ENCODE data around the gene ANXA2R.
A peak's percentile ranks its signal among the peaks of the same experiment; 100 is the strongest.

ANXA2R gene

GRCh38 chr5:42993516-42994245 is 46.4 kb downstream of the ANXA2R start:
- Histone ChIP-seq H3K4me3 (ENCODE audit: low read depth, low read length) (peak overlapping the region; percentile 28), H3K36me3 (ENCODE audit: control insufficient read depth, insufficient read depth, low read length) (no peaks in the 10 kb centered on the region), H3K79me2 (no peaks in the 10 kb centered on the region), H3K27me3 (ENCODE audit: control insufficient read depth, insufficient read depth, low read length) (peaks cover 9% of the 10 kb centered on the region), H3K27ac (peak overlapping the region; percentile 84), H2AFZ (no peak overlapping the region), H3K4me2 (ENCODE audit: low read length) (no peak overlapping the region), H3K4me1 (no peaks in the 10 kb centered on the region), H3K9me3 (ENCODE audit: control insufficient read depth, low read length) (peaks cover 2% of the 10 kb centered on the region), H3K9ac (no peak overlapping the region)
- TF ChIP-seq, protein P1, sequence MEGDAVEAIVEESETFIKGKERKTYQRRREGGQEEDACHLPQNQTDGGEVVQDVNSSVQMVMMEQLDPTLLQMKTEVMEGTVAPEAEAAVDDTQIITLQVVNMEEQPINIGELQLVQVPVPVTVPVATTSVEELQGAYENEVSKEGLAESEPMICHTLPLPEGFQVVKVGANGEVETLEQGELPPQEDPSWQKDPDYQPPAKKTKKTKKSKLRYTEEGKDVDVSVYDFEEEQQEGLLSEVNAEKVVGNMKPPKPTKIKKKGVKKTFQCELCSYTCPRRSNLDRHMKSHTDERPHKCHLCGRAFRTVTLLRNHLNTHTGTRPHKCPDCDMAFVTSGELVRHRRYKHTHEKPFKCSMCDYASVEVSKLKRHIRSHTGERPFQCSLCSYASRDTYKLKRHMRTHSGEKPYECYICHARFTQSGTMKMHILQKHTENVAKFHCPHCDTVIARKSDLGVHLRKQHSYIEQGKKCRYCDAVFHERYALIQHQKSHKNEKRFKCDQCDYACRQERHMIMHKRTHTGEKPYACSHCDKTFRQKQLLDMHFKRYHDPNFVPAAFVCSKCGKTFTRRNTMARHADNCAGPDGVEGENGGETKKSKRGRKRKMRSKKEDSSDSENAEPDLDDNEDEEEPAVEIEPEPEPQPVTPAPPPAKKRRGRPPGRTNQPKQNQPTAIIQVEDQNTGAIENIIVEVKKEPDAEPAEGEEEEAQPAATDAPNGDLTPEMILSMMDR (IDR thresholded peaks at IDR 0.05): no peak

DNA sequence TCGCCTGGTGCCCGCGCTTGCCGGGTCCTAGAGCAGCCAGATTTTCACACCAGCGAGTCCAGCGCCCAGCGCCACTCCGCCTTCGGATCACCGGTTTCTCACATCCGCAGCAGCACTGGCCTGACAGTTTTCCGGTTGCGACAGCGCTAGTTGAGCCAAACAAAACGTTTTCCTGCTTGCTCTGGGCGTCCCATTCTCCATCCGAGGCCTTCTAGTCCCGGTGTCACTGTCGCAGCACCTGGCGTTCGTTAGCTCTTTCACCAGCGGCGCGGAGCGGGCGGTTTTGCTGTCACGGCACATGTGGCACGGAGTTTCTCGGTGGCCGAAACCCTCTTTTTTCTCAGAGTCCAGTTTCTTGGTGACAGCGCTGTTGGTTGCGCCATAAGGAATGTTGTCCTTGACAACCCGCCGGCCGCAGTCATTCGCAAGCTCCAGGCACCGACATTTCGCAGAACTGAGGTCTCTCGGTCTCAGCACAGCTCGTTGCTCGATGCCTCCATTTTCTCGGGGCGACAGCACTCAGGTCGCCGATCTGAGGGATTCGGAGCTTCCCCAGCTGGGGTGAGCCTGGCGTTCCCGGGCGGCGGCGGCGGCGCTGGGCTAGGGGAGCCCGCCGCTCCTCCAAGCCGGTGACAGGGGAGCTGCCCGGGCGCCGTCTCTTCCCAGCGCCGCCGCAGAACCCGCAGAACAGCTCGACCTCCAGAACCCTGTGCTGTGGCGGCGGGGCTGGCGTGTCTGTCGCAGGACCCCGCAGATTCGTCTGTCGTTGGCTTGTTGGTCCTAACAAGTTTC is 47.8 kb downstream of the ANXA2R start:
- no peaks in the 10 kb centered on the region for H3K4me1 ChIP-seq
- TF ChIP-seq, protein P1 (IDR thresholded peaks at IDR 0.05): no peak
- peak overlapping the region; percentile 56 for H2AFZ ChIP-seq
- H3K9ac ChIP-seq: no peak overlapping the region
- H3K4me2 ChIP-seq (ENCODE audit: low read length): peak overlapping the region; percentile 47
- H3K4me3 ChIP-seq (ENCODE audit: low read depth, low read length): peak overlapping the region; percentile 56
- H3K79me2 ChIP-seq: no peaks in the 10 kb centered on the region
- H3K36me3 ChIP-seq (ENCODE audit: control insufficient read depth, insufficient read depth, low read length): no peaks in the 10 kb centered on the region
- peak overlapping the region; percentile 84 for H3K27ac ChIP-seq
- peaks cover 2% of the 10 kb centered on the region for H3K9me3 ChIP-seq (ENCODE audit: control insufficient read depth, low read length)
- H3K27me3 ChIP-seq (ENCODE audit: control insufficient read depth, insufficient read depth, low read length): peaks cover 9% of the 10 kb centered on the region

- Histone ChIP-seq H3K4me1 (no peaks in the 10 kb centered on the region), H3K4me3 (ENCODE audit: low read depth, low read length) (peak overlapping the region; percentile 56), H3K4me2 (ENCODE audit: low read length) (peak overlapping the region; percentile 18), H3K9me3 (ENCODE audit: control insufficient read depth, low read length) (peaks cover 2% of the 10 kb centered on the region), H3K79me2 (no peaks in the 10 kb centered on the region), H3K9ac (no peak overlapping the region), H2AFZ (peak overlapping the region; percentile 56), H3K27me3 (ENCODE audit: control insufficient read depth, insufficient read depth, low read length) (peaks cover 9% of the 10 kb centered on the region), H3K36me3 (ENCODE audit: control insufficient read depth, insufficient read depth, low read length) (no peaks in the 10 kb centered on the region), H3K27ac (peak overlapping the region; percentile 84)
- TF ChIP-seq, protein P1 (IDR thresholded peaks at IDR 0.05): no peak
These were observed 48.6 kb downstream of the ANXA2R start for GRCh38 chr5:42991404-42992087.

GRCh38 chr5:42990892-42991291 is 49.2 kb downstream of the ANXA2R start:
- Histone ChIP-seq H3K36me3 (ENCODE audit: control insufficient read depth, insufficient read depth, low read length) (no peaks in the 10 kb centered on the region), H3K9ac (no peak overlapping the region), H3K27me3 (ENCODE audit: control insufficient read depth, insufficient read depth, low read length) (peaks cover 9% of the 10 kb centered on the region), H3K4me1 (no peaks in the 10 kb centered on the region), H3K4me3 (ENCODE audit: low read depth, low read length) (no peak overlapping the region), H3K9me3 (ENCODE audit: control insufficient read depth, low read length) (peaks cover 2% of the 10 kb centered on the region), H3K4me2 (ENCODE audit: low read length) (no peak overlapping the region), H3K79me2 (no peaks in the 10 kb centered on the region), H2AFZ (no peak overlapping the region), H3K27ac (peak overlapping the region; percentile 84)
- TF ChIP-seq, protein P1 (IDR thresholded peaks at IDR 0.05): no peak
